GM06990 (cell line): ENCODE data around the gene ADAMTS14.

Source experiments
- DNase-seq: peaks from one replicate; pipeline ENCODE4 v3.0.0-alpha.2; 2011; ENCODE audit not compliant: insufficient read length; ENCODE audit errors: extremely low read depth
- H3K27me3 ChIP-seq: replicated peaks from 2 replicates; pipeline ENCODE4 v1.6.0; 2011; ENCODE audit warnings: low read length; ENCODE audit not compliant: control insufficient read depth, insufficient read depth
- H3K36me3 ChIP-seq: 2 replicates; pipeline ENCODE4 v1.5.1; 2011; ENCODE audit warnings: low read length; ENCODE audit not compliant: control insufficient read depth, insufficient read depth
- H3K4me3 ChIP-seq: replicated peaks from 2 replicates; pipeline ENCODE4 v1.5.1; 2011; ENCODE audit warnings: low read depth, mild to moderate bottlenecking, control low read depth, low read length
- CTCF ChIP-seq: IDR thresholded peaks from 2 replicates; pipeline ENCODE4 v1.5.1; 2011; ENCODE audit warnings: low read length, control low read depth, mild to moderate bottlenecking, inconsistent platforms; ENCODE audit not compliant: insufficient read depth, poor library complexity, severe bottlenecking

The ADAMTS14 gene

GRCh38 chr10:70771311-70772194 is 99.2 kb downstream of the ADAMTS14 start:
- DNase-seq: no peak
- Histone ChIP-seq H3K27me3 (no peaks in the 10 kb centered on the region; the same call in 1 of the 2 replicates), H3K36me3 (no peaks in the 10 kb centered on the region), H3K4me3 (no peak overlapping the region)
- TF ChIP-seq CTCF: no peak

GRCh38 chr10:70772627-70773026 is 100.3 kb downstream of the ADAMTS14 start:
- no peaks in the 10 kb centered on the region; the same call in none of the 2 replicates for H3K27me3 ChIP-seq

GRCh38 chr10:70773461-70773860 is 101.2 kb downstream of the ADAMTS14 start:
- no peak for TF ChIP-seq CTCF
- Histone ChIP-seq H3K4me3 (no peak overlapping the region), H3K36me3 (no peaks in the 10 kb centered on the region), H3K27me3 (no peaks in the 10 kb centered on the region; the same call in none of the 2 replicates)
- DNase-seq: no peak

More at GRCh38 chr10:70772627-70773026, 100.3 kb downstream of the ADAMTS14 start:
- Histone ChIP-seq H3K4me3 (no peak overlapping the region), H3K36me3 (no peaks in the 10 kb centered on the region)
- TF ChIP-seq CTCF: no peak
- DNase-seq: no peak

DNA sequence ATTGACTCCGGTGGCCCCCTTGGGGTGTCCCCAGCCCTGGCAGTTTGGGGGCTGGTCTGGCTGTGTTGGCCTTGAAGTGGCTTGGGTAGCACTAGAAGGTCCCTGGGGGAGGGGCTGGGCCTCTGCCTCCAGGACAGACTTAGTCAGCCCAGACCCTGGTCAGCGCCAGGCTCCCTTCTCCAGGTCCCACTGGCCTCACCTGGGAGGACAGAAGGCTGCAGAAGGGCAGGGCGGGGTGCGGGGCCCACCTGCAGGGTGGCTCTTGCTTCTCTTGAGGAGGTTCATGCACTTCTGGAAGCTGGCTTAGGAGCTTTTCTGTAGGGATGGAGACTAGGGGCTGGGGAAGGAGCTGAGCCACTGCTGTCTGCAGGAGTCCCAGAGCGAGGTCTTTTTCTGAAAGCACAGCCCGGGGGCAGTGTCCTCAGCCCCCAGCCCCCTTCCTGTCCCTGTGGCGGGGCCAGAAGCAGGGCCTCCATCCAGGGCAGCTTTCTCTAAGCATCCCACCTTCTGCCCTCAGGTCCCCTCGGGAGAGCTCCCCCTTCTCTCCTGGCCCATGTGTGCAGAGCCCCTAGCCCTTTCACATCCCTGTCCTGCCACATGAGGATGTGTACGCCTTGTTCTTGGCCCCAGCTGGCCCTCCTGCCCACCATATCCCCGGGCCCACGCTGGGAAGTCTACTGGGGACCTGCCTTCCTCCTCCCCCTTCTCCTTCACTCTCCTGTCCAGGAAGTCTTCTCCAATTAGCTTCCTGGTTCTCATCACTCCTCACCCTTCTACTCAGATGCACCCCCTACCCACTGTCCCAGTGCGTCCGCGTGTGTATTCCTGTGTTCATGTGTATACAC is 101.9 kb downstream of the ADAMTS14 start:
- Histone ChIP-seq H3K27me3 (no peaks in the 10 kb centered on the region; the same call in none of the 2 replicates), H3K36me3 (no peaks in the 10 kb centered on the region), H3K4me3 (no peak overlapping the region)
- DNase-seq: no peak
- TF ChIP-seq CTCF: no peak

- DNase-seq: no peak
- Histone ChIP-seq H3K4me3 (no peak overlapping the region), H3K27me3 (no peaks in the 10 kb centered on the region; the same call in none of the 2 replicates), H3K36me3 (no peaks in the 10 kb centered on the region)
- no peak for TF ChIP-seq CTCF
These were observed 102.7 kb downstream of the ADAMTS14 start for GRCh38 chr10:70774810-70775678.
